Measurements from ENCODE around the gene MED12L.
A peak's percentile ranks its signal among the peaks of the same experiment; 100 is the strongest.

The MED12L gene

GRCh38 chr3:151415289-151415688 is 329.8 kb downstream of the MED12L start:
- no peak overlapping the region for H3K4me3 ChIP-seq (ENCODE audit: low read length)
- DNase-seq (ENCODE audit: low read depth), result no peak
- TF ChIP-seq, protein P1, sequence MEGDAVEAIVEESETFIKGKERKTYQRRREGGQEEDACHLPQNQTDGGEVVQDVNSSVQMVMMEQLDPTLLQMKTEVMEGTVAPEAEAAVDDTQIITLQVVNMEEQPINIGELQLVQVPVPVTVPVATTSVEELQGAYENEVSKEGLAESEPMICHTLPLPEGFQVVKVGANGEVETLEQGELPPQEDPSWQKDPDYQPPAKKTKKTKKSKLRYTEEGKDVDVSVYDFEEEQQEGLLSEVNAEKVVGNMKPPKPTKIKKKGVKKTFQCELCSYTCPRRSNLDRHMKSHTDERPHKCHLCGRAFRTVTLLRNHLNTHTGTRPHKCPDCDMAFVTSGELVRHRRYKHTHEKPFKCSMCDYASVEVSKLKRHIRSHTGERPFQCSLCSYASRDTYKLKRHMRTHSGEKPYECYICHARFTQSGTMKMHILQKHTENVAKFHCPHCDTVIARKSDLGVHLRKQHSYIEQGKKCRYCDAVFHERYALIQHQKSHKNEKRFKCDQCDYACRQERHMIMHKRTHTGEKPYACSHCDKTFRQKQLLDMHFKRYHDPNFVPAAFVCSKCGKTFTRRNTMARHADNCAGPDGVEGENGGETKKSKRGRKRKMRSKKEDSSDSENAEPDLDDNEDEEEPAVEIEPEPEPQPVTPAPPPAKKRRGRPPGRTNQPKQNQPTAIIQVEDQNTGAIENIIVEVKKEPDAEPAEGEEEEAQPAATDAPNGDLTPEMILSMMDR (IDR thresholded peaks at IDR 0.05; ENCODE audit: insufficient read depth, low read depth, low read length, missing control alignments), result no peak

GRCh38 chr3:151419806-151420205 is 334.3 kb downstream of the MED12L start:
- peak; percentile 33 for DNase-seq (ENCODE audit: low read depth)
- H3K4me3 ChIP-seq (ENCODE audit: low read length), result no peak overlapping the region
- TF ChIP-seq, protein P1 (IDR thresholded peaks at IDR 0.05; ENCODE audit: insufficient read depth, low read depth, low read length, missing control alignments), result no peak

- TF ChIP-seq, protein P1 (IDR thresholded peaks at IDR 0.05; ENCODE audit: insufficient read depth, low read depth, low read length, missing control alignments), result no peak
- H3K4me3 ChIP-seq (ENCODE audit: low read length), result no peak overlapping the region
- no peak for DNase-seq (ENCODE audit: low read depth)
Measured at GRCh38 chr3:151421938-151422337, 336.5 kb downstream of the MED12L start.

- TF ChIP-seq, protein P1 (IDR thresholded peaks at IDR 0.05; ENCODE audit: insufficient read depth, low read depth, low read length, missing control alignments), result no peak
- DNase-seq (ENCODE audit: low read depth), result no peak
- no peak overlapping the region for H3K4me3 ChIP-seq (ENCODE audit: low read length)
Measured at GRCh38 chr3:151423091-151423490, 337.6 kb downstream of the MED12L start.

DNA sequence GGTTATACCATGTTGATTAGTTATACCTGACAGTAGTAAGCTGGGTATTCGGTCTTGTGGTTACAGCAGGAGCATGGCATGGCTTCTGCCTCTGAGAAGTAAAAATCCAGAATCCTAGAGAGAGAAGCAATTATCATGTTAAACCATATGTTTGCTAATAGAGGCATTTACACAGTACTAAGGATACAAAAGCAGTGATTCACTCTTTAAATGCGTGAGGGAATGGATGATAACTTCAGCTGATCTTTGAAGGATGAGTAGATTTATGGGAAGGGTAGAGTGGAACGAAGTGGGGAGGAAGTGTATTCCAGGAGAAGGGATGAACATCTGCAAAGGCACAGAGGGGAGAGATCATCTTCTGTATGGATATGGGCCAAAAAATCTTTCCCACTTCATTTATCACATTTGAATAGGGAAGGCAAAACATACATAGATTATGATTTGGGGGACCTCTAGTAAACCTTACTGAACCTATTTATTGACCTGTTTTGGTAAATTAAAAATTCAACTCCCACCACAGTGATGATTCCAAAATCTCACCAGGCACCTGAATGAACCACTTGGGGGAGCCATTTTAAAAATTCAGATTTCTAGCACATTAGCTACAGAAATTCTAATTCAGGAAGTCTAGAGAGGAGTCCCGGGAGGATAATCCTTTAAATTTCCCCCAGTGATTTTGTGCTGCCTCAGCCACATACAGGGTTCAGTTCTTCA is 340.3 kb downstream of the MED12L start:
- H3K4me3 ChIP-seq (ENCODE audit: low read length), result no peak overlapping the region
- TF ChIP-seq, protein P1 (IDR thresholded peaks at IDR 0.05; ENCODE audit: insufficient read depth, low read depth, low read length, missing control alignments), result peak; percentile 19
- no peak for DNase-seq (ENCODE audit: low read depth)

DNA sequence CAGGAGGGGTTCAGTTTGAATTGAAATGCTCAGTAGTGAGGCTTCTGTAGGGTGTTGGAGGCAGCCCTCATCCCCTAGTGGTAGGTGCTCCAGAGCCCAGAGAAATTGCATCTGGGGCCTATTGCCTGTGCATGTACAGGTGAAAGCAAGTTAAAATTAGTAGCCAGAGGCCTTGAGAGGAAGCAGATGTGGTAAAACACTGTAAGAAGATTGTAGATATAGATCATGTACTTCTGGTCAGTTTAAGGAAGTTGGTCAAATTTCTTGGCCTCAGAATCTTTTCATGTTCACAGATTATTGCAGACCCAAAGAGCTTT is 340.8 kb downstream of the MED12L start:
- no peak overlapping the region for H3K4me3 ChIP-seq (ENCODE audit: low read length)
- DNase-seq (ENCODE audit: low read depth), result no peak
- TF ChIP-seq, protein P1 (IDR thresholded peaks at IDR 0.05; ENCODE audit: insufficient read depth, low read depth, low read length, missing control alignments), result peak; percentile 2

DNA sequence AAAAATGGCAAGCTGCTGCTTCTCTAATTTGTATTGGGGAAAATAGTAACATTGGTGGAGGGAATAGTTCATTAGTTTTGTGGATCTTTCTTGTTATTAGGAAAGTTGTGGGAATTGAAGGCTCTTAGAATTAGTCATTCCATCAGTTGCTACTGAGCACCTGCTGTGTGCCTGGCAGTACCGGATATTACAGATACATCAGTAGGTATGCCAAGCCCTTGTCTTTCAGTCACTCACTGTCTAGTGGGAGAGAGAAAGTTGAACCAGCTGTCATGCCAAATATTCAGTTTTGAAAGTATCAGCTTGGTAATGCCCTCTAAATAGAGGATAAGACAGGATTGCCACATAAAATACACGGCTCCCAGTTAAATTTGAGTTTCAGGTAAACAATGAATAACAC is 342.9 kb downstream of the MED12L start:
- H3K4me3 ChIP-seq (ENCODE audit: low read length), result no peak overlapping the region
- TF ChIP-seq, protein P1 (IDR thresholded peaks at IDR 0.05; ENCODE audit: insufficient read depth, low read depth, low read length, missing control alignments), result no peak
- no peak for DNase-seq (ENCODE audit: low read depth)

All from epithelial cell of esophagus (primary cell).